Measurements from ENCODE around the gene FBLN2. TPM values are rescaled to one million over a fixed set of nuclear protein-coding genes. Genes with fewer than 3 reads are reported as not detected.

FBLN2 gene
- polyA plus RNA-seq, 3 donors, result 0.08 TPM; not detected in 2

DNA sequence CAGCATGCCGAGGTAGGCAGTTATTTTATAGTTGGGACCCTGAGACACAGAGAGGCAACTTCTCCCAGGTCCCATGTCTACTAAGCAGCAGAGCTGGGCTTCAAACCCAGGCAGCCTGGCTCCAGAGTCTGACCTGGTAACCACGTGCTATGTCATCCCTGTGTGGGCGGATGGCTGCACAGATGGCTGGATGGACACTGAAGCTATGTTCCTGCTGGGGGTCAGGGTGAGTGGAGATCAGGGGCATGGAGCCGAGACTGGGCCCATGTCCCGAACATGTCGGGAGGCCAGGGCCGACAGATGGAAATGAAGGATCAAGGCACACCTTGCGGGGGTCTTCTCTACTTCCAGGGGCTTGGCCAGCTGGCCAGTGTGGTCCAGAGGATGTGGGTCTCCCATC lies 9.3 kb upstream of the FBLN2 start:
- Mint-ChIP-seq H3K9me3 (peaks cover 0 to 10% (median 6%) of the 10 kb centered on the region in 7 donors), H3K4me1 (peaks cover 7% of the 10 kb centered on the region), H3K27ac (no peak overlapping the region), H3K27me3 (ENCODE audit: low read depth in 3 of 3) (peaks cover 6 to 11% (median 11%) of the 10 kb centered on the region in 3 donors), H3K36me3 (no peaks in the 10 kb centered on the region), H3K4me3 (no peak overlapping the region)
- 84% methylated on average over 7 of the region's 8 CpGs for WGBS (ENCODE audit: insufficient coverage)
- Histone ChIP-seq H3K4me2 (replicated peaks; ENCODE audit: extremely low read depth, low read length, poor library complexity, severe bottlenecking) (no peak overlapping the region), H3K9ac (ENCODE audit: insufficient read depth, low read length, poor library complexity, severe bottlenecking) (no peak overlapping the region), H3K36me3 (replicated peaks in 1 of 2; ENCODE audit: control insufficient read depth in 1 of 2, insufficient read depth in 2 of 2, low read length in 2 of 2) (no peaks in the 10 kb centered on the region), H3K27me3 (ENCODE audit: control insufficient read depth in 2 of 2, insufficient read depth in 2 of 2, low read length in 2 of 2) (no peaks in the 10 kb centered on the region), H4K20me1 (ENCODE audit: insufficient read depth, low read length) (no peaks in the 10 kb centered on the region), H3K4me1 (ENCODE audit: control insufficient read depth in 1 of 2, insufficient read depth in 2 of 2, low read length in 2 of 2) (no peaks in the 10 kb centered on the region), H2AFZ (ENCODE audit: insufficient read depth, low read depth, low read length, poor library complexity, severe bottlenecking) (no peak overlapping the region), H3K27ac (ENCODE audit: low read depth in 1 of 2, low read length in 2 of 2) (no peak overlapping the region), H3K4me3 (replicated peaks in 1 of 3; ENCODE audit: low read depth in 2 of 3, low read length in 3 of 3) (no peak overlapping the region), H3K79me2 (ENCODE audit: insufficient read depth, low read length) (no peaks in the 10 kb centered on the region), H3K9me3 (replicated peaks in 1 of 2; ENCODE audit: control insufficient read depth in 1 of 2, insufficient read depth in 1 of 2, low read length in 2 of 2) (peaks cover 0 to 3% of the 10 kb centered on the region in 2 donors)
- no peak for TF ChIP-seq CTCF (IDR thresholded peaks at IDR 0.05)
- DNase-seq, result no peak
- intact Hi-C loops (cut with micrococcal nuclease), result no loop called here

GRCh38 chr3:13540297-13540995 lies 8.5 kb upstream of the FBLN2 start:
- Histone ChIP-seq H3K4me2 (replicated peaks; ENCODE audit: extremely low read depth, low read length, poor library complexity, severe bottlenecking) (no peak overlapping the region), H3K79me2 (ENCODE audit: insufficient read depth, low read length) (no peaks in the 10 kb centered on the region), H3K4me1 (ENCODE audit: control insufficient read depth in 1 of 2, insufficient read depth in 2 of 2, low read length in 2 of 2) (no peaks in the 10 kb centered on the region), H3K27ac (ENCODE audit: low read depth in 1 of 2, low read length in 2 of 2) (no peak overlapping the region), H2AFZ (ENCODE audit: insufficient read depth, low read depth, low read length, poor library complexity, severe bottlenecking) (no peak overlapping the region), H4K20me1 (ENCODE audit: insufficient read depth, low read length) (no peaks in the 10 kb centered on the region), H3K36me3 (replicated peaks in 1 of 2; ENCODE audit: control insufficient read depth in 1 of 2, insufficient read depth in 2 of 2, low read length in 2 of 2) (no peaks in the 10 kb centered on the region), H3K9me3 (replicated peaks in 1 of 2; ENCODE audit: control insufficient read depth in 1 of 2, insufficient read depth in 1 of 2, low read length in 2 of 2) (peaks cover 0 to 3% of the 10 kb centered on the region in 2 donors), H3K27me3 (ENCODE audit: control insufficient read depth in 2 of 2, insufficient read depth in 2 of 2, low read length in 2 of 2) (no peaks in the 10 kb centered on the region), H3K9ac (ENCODE audit: insufficient read depth, low read length, poor library complexity, severe bottlenecking) (no peak overlapping the region), H3K4me3 (replicated peaks in 1 of 3; ENCODE audit: low read depth in 2 of 3, low read length in 3 of 3) (no peak overlapping the region)
- WGBS (ENCODE audit: insufficient coverage), result 94% methylated on average over 4 of the region's 4 CpGs
- H3K36me3 Mint-ChIP-seq, result no peaks in the 10 kb centered on the region
- H3K27me3 Mint-ChIP-seq (ENCODE audit: low read depth in 3 of 3), result peaks cover 10 to 11% (median 11%) of the 10 kb centered on the region in 3 donors
- no peak for TF ChIP-seq CTCF (IDR thresholded peaks at IDR 0.05)
- peak overlapping the region in 1 of 7 donors; percentile 29 for H3K27ac Mint-ChIP-seq
- H3K9me3 Mint-ChIP-seq, result peaks cover 0 to 10% (median 6%) of the 10 kb centered on the region in 7 donors
- H3K4me3 Mint-ChIP-seq, result no peak overlapping the region
- peaks cover 7% of the 10 kb centered on the region for H3K4me1 Mint-ChIP-seq
- intact Hi-C loops (cut with micrococcal nuclease), result no loop called here
- no peak for DNase-seq

Measured in CD14-positive monocyte (primary cell).